AG04450 (cell line): ENCODE data around the gene SNX13. TPM values are rescaled to one million over a fixed set of nuclear protein-coding genes. Genes with fewer than 3 reads are reported as not detected.

ENCODE experiments used
- CTCF ChIA-PET: fragments of 300-600, 350-600 bp; formaldehyde crosslinking; extraction: SDS; loops from one replicate; lab custom pipeline; 2022; ENCODE audit warnings: antibody characterized with exemption, inconsistent platforms; lab: Charles Lee
- POLR2A ChIA-PET: fragments of 350-600 bp; formaldehyde crosslinking; extraction: SDS; loops from one replicate; lab custom pipeline; 2021; ENCODE audit warnings: antibody characterized with exemption, inconsistent platforms; lab: Yijun Ruan, JAX
- DNase-seq: peaks from one replicate; pipeline ENCODE4 v3.0.0-alpha.2; 2011; ENCODE audit warnings: low read depth, low spot score
- H3K27ac ChIP-seq: one replicate; pipeline ENCODE4 v1.5.1; 2012; ENCODE audit warnings: low read depth, low read length, control low read depth
- H3K27me3 ChIP-seq: one replicate; pipeline ENCODE4 v1.6.0; 2012; ENCODE audit warnings: low read length; ENCODE audit not compliant: control insufficient read depth, insufficient read depth
- H3K4me3 ChIP-seq: 2 replicates; pipeline ENCODE4 v1.5.1; 2011; ENCODE audit warnings: mild to moderate bottlenecking, low read depth, low read length, control low read depth
- H3K9me3 ChIP-seq: 2 replicates; pipeline ENCODE4 v1.5.1; 2012; ENCODE audit warnings: low read length; ENCODE audit not compliant: control insufficient read depth, insufficient read depth
- polyA plus RNA-seq: library from polyadenylated mRNA; depleted of rRNA; stranded (reverse); fragments of >200 nt; gene quantifications from 2 replicates; pipeline ENCODE4 v1.2.3, GENCODE V29; 2011
- TF ChIP-seq, protein P1 (sequence below): IDR thresholded peaks from 2 replicates; pipeline ENCODE4 v1.5.1; 2011; ENCODE audit warnings: low read depth, low read length, control low read depth, inconsistent platforms

Gene SNX13
- polyA plus RNA-seq, 1 experiment: 28.3 TPM

DNA sequence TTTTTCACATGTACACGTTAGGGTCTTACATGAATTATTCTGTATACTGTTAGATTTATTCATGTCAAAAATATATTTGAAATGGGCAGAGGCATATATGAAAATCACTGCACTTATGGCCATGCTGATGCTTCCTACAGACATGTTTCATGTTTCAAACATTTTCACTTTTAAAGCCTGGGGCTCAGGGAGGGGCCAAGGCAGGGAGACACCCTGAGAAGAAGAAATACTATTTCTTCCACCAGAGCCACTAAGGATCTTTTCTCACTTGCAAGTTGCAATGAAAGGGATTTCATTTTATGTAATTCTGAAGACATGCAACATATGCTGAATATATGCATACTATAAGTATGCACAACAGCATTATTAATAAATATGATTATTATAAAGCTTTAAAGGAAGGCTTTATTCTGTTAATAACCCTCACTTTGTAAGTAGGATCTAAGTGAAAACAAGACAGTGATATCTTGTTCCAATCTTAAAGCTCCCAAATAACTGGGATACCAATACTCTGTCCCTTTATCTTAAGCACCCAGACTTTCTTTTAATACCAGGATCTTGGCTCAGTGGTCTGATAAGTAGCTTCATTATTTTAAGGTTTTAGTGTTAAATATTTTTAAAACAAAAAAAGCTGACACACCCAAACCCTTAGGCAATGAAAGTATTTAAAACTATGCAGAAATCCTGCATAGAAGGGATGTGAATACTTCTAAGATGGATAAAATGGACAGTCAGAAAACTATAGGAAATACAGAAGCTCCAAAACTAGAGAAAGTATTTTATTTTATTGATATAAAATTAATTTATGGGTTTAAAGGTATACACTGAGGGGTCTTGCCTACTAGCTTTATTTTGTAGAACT, 148.0 kb downstream of the SNX13 start:
- Histone ChIP-seq H3K9me3 (no peaks in the 10 kb centered on the region), H3K27me3 (no peaks in the 10 kb centered on the region), H3K27ac (no peak overlapping the region), H3K4me3 (no peak overlapping the region)
- ChIA-PET CTCF (interaction anchor here (1.2 kb wide), 1 partner anchor 22 kb away, joined by 4 read pairs; no protein-coding TSS in a partner anchor), POLR2A (no interaction called here)
- TF ChIP-seq, protein P1, sequence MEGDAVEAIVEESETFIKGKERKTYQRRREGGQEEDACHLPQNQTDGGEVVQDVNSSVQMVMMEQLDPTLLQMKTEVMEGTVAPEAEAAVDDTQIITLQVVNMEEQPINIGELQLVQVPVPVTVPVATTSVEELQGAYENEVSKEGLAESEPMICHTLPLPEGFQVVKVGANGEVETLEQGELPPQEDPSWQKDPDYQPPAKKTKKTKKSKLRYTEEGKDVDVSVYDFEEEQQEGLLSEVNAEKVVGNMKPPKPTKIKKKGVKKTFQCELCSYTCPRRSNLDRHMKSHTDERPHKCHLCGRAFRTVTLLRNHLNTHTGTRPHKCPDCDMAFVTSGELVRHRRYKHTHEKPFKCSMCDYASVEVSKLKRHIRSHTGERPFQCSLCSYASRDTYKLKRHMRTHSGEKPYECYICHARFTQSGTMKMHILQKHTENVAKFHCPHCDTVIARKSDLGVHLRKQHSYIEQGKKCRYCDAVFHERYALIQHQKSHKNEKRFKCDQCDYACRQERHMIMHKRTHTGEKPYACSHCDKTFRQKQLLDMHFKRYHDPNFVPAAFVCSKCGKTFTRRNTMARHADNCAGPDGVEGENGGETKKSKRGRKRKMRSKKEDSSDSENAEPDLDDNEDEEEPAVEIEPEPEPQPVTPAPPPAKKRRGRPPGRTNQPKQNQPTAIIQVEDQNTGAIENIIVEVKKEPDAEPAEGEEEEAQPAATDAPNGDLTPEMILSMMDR: no peak
- DNase-seq: no peak

DNA sequence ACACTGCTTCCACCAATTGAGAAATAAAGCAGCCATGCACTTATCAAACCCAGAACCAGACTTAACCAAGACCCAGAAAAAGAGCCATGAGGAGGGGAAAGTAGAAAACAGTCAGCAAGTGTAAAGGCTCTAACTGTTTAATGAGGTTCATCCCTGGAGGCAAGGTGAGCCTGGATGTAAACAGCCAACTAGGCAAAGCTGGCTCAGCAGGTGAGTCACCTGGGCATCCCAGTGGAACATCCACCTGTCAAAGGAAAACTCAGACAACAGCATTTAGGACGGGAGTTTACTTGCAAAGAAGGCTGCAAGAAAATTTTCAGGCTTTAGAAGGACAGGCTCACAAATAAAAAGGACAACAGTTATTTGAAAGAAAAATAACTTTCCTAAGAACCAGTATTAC, 153.0 kb downstream of the SNX13 start:
- Histone ChIP-seq H3K9me3 (no peaks in the 10 kb centered on the region), H3K27me3 (no peaks in the 10 kb centered on the region), H3K4me3 (no peak overlapping the region), H3K27ac (no peak overlapping the region)
- POLR2A ChIA-PET: no interaction called here
- TF ChIP-seq, protein P1: no peak
- DNase-seq: no peak
- CTCF ChIA-PET: no interaction called here

DNA sequence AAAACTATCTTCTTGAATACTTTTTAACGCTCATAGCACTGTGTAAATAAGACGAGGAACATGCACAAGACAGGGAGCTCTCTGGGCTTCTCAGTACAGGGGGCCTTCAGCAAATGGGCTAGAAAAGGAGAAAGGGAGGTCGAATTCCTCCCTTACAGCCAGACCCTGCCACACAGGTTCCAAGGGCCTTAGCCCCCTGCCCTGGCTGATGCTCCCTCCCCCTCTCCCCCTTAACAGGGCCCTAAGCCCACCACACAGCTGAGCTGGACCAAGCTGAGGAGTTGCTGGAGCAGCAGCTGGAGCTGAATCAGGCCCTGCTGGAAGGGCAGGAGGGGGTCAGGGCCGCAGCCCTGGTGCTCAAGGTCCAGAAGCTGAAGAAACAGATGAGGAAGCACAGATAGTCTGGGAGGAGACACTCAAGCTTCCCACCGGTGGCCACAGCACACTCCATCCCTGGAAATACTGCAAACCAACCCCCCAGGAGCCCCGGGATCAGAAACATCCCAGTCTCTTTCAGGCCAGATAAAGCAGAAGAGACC, 153.9 kb downstream of the SNX13 start:
- no peaks in the 10 kb centered on the region for H3K27me3 ChIP-seq
- POLR2A ChIA-PET: no interaction called here
- CTCF ChIA-PET: no interaction called here
- TF ChIP-seq, protein P1: no peak
- no peak overlapping the region for H3K4me3 ChIP-seq
- H3K27ac ChIP-seq: no peak overlapping the region
- no peaks in the 10 kb centered on the region for H3K9me3 ChIP-seq
- no peak for DNase-seq

DNA sequence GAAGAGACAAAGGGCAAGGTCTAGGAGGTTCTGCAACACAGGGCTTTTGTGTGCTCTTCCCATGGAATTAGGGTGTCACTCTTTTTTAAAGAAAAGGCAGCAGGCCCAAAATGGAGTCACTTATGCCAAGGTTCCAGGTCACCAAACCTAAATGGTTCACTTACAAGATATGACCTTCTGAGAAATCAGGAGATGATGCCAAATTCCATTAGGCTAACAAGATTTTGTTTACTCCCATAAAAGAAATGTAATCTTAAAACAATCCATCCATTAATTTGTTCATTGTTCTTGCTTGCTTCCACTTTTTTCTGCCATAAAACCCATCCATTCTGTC, 158.1 kb downstream of the SNX13 start:
- POLR2A ChIA-PET: no interaction called here

More for the DNA sequence above, 158.1 kb downstream of the SNX13 start:
- Histone ChIP-seq H3K27me3 (no peaks in the 10 kb centered on the region), H3K27ac (no peak overlapping the region), H3K9me3 (no peaks in the 10 kb centered on the region), H3K4me3 (no peak overlapping the region)
- CTCF ChIA-PET: interaction anchor here (1.3 kb wide), 1 partner anchor 12 kb away, joined by 5 read pairs; no protein-coding TSS in a partner anchor
- DNase-seq: no peak
- TF ChIP-seq, protein P1: no peak
